ENCODE results near the gene CMYA5. TPM values are rescaled to one million over a fixed set of nuclear protein-coding genes. Genes with fewer than 3 reads are reported as not detected.

Gene CMYA5
- total RNA-seq, 1 donor from 2014 or later = 0.06 TPM

DNA sequence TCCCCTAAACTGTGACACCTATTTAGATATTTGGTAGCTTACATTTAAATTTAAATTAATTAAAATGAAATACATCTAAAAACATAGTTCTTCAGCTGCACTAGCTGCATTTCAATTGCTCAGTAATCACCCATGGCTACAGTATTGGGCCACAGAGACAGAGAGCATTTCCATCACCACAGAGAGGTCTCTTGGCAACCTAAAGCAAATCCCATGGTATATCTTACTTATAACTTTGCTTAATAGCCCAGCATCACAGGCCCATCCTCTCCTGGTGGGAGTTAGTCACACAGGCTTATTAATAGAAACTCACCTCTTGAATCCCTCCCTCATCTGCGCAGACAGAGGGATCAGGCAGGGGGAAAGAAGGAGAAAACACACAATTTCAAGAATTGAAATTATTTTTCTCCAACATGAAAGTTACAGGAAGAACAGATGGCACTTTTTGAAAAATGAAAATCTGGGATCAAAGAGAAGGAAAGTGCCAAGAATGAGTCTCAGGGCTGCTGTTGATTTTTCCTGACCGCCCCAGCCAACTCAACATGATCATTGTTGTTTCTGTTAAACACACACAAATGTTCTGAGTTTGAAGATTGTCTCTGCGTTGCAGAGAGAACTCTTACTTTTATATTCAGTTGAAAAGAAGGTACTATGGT, 144.6 kb downstream of the CMYA5 start:
- DNase-seq (ENCODE audit: extremely low read depth, low read depth, low spot score) = no peak

DNA sequence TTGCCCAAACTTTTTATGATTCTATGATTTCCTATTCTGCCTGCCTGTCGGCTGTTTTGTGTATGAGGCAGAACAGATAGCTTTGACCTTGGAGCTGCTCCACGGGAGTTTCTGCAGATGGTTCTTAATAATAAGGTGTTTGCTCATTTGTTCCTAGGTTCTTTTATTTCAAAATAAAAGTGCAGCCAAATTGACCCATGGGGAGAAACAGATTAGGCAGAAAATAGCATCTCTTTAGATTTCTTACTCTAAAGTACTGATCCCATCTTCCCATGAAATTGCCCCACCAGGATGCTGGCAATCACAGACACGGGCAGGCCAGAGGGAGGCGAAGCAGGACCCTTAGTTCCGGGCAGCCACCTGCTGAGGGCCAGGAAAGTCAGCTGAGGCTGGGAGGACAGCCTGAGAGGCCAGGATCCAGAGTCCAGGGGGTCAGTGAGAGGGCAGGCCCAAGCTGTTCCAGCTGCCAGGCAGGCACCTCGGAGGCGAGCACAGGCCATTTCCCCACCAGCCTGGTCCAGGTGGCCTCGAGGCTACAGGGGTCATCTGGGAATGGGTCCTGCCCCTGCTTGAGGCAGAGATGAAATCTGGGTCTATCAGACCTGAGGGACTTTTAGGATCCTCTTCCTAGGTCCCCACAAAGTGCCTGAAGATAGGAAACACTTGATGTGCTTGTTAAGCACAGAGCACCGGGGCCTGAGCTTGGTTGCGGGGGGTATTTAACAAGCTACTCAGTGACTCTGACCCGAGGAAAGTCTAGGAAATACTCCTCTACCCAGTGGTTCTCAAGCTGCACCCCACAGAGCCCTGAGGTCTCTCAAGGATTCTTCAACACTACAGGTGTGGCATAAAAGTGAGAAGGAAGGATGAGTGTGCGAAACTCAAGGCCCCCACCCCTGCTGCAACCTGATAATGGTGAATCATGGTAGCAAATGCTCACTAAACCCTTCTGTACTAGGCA, 145.4 kb downstream of the CMYA5 start:
- no peak for DNase-seq (ENCODE audit: extremely low read depth, low read depth, low spot score)

- no peak for DNase-seq (ENCODE audit: extremely low read depth, low read depth, low spot score)
Measured at GRCh38 chr5:79837761-79838551, 148.3 kb downstream of the CMYA5 start.

GRCh38 chr5:79840084-79840990, 150.7 kb downstream of the CMYA5 start:
- DNase-seq (ENCODE audit: extremely low read depth, low read depth, low spot score) = no peak

DNA sequence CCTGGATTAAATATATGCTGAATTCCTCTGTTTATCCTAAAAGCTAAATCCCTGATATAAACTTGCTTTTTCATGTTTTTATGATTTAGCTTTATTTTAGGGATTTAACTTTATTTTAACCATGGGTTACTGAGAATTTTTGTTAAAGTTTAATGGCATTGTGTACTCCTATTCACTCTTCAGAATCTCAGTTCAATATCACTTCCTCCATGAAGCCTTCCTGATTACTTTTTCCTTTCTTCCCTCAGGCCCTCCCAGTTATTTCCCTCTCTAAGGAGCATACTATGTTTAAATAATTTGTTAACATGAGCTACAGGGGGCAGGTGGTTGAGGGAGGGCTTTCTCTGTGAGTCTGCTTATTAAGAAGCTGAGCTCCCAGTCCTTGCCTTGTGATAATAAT, 151.5 kb downstream of the CMYA5 start:
- DNase-seq (ENCODE audit: extremely low read depth, low read depth, low spot score) = no peak

- no peak for DNase-seq (ENCODE audit: extremely low read depth, low read depth, low spot score)
Measured at GRCh38 chr5:79842006-79842881, 152.6 kb downstream of the CMYA5 start.

DNA sequence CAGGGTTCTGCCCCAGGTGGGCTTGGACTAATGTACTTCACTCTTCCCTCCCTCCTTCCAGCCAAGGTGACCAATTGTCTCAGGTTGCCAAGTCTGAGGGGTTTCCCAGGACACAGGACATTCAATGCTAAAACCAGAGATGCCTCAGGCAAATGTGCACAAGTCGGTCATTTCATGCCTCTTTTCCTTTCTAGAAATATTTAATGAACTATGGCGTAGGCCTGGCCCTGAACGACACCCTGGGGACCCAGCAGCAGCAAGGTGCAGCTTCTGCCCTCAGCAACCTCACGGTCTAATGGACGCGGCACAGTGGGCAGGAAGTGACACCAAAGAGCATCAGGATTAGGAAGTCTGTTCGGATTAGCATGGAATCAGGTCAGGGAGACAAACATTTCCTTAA, 153.4 kb downstream of the CMYA5 start:
- DNase-seq (ENCODE audit: extremely low read depth, low read depth, low spot score) = no peak

- no peak for DNase-seq (ENCODE audit: extremely low read depth, low read depth, low spot score)
Measured at GRCh38 chr5:79843450-79844388, 154.1 kb downstream of the CMYA5 start.

DNA sequence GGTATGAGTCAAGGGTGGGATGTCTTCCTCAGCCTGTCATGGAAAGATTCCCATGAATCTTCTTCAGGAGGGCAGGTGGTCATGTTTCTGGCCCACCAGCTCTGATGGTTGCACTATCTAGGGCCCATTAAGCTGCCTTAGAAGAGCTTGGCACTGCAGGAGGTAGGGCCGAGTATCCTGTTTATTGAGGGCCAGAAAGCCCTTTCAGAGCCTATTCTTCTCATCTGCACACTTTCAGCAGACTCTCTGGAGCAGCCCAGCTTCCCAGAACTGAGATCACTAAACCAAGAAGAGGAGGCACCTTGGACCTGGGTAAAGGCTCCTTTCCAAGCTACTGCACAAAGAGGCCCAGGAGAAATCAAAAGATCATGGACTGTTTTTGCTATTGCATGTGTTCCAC, 154.9 kb downstream of the CMYA5 start:
- no peak for DNase-seq (ENCODE audit: extremely low read depth, low read depth, low spot score)

GRCh38 chr5:79845448-79846197, 156.0 kb downstream of the CMYA5 start:
- no peak for DNase-seq (ENCODE audit: extremely low read depth, low read depth, low spot score)

- DNase-seq (ENCODE audit: extremely low read depth, low read depth, low spot score) = no peak
Measured at GRCh38 chr5:79846198-79846521, 156.5 kb downstream of the CMYA5 start.

DNA sequence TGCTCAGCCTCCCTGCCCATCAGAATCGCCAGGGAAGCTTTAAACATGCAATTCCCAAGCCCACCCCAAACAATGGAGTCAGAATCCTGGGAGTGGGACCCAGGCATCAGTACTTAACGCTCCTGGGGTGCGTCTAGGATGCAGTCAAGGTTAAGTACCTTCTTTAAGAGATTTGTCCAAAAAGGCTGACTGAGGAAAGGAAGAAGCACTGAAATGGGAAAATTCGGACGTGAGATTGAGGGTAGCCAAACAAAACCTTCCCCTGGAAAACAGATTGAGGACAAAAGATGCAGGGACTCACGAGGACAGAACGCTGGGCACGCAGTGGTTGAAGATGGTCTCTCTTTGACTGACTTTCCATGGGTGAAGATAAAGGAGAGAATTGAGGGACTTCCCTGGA, 157.9 kb downstream of the CMYA5 start:
- DNase-seq (ENCODE audit: extremely low read depth, low read depth, low spot score) = no peak

- DNase-seq (ENCODE audit: extremely low read depth, low read depth, low spot score) = no peak
Measured at GRCh38 chr5:79849061-79849460, 159.4 kb downstream of the CMYA5 start.

Other genes starting within 250 kb of the CMYA5 start
- gene HOMER1, start 175.7 kb upstream of the CMYA5 start, total RNA-seq = 2.7 and 4.7 TPM in 2 replicates
- gene TENT2, start 77.4 kb upstream of the CMYA5 start, total RNA-seq = 26.4 and 38.2 TPM in 2 replicates